Measurements from ENCODE around the gene MYO18A.

The MYO18A gene

DNA sequence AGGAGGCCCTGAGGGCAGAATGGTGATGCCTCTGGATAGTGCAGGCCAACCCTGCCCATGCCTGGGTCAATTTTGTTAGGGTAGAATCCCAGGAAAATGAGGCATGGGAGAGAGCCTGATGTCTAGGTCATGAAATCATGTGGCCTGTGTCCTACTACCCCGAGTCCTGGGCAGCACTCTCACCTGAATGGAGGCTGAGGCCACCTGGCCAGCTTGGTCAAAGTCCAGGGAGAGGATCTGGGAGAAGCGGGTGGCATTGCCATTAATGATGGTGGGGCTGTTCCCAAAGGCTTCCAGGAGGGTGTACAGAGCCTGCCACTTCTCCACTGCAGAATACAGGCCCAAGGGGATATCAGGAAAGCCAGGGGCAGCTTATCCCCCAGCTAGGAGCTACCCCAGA is 59.8 kb downstream of the MYO18A start:
- no peak for DNase-seq

DNA sequence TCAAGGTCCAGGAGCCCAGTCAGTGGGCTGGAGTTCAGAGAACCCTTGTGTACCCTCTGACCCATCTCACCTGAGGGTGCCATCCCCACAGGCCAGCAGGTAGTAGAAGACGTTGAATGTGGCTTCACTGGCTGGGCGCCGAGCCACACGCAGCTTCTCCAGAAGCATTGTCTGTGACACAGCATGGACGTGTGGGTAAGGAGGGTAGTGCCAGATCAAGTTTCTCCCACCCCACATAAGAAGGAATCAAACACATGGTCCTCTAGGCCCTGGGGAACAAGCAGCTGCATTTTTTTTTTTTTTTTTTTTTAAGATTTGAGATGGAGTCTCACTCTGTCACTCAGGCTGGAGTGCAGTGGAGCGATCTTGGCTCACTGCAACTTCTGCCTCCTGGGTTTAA is 60.9 kb downstream of the MYO18A start:
- no peak for DNase-seq

DNA sequence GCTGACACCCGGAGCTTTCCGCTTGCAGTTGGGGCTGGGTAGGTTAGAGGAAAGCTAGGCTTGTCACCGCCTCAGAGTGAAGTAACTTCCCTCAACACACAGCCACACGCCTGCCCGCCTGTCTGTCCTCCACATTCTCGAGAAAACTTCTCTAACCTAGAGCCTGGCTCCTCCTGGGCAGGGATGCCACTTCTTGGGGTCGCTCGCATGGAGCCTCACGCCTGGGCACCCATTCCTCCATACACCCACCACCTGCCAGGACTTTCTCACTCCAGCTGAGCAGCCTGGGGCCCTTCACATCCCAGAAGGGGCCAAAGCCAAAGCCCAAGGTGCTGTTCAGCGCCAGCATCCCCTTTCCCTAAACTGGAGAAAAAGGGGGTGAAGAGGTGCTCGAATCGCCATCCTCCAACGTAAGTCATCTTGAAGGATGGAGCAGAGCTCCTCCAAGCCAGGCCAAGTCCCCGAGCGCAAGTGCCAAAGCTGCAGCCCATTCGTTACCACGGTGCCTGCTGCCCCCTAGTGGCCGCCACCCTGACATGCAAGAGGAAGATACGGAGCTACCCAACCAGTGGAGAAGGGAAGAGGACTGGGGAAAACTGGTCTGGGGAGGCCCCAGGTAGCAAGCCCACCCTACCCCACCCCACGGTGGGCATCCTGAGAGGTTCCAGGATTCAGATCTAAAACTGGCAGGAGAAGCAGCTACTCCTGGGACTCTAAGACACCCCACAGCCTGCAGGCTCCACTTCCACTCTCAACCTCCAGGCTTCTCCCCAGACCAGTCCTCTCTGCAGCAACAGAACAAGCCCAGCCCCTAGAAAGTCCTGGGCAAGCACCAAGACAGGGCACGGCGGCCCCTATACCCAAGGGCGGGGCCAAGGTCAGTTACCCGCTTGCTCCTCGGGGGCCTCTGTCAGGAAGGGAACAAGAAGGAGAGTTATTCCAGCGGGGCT is 63.1 kb downstream of the MYO18A start:
- DNase-seq, result peak; percentile 46 to 73 (median 68)

DNA sequence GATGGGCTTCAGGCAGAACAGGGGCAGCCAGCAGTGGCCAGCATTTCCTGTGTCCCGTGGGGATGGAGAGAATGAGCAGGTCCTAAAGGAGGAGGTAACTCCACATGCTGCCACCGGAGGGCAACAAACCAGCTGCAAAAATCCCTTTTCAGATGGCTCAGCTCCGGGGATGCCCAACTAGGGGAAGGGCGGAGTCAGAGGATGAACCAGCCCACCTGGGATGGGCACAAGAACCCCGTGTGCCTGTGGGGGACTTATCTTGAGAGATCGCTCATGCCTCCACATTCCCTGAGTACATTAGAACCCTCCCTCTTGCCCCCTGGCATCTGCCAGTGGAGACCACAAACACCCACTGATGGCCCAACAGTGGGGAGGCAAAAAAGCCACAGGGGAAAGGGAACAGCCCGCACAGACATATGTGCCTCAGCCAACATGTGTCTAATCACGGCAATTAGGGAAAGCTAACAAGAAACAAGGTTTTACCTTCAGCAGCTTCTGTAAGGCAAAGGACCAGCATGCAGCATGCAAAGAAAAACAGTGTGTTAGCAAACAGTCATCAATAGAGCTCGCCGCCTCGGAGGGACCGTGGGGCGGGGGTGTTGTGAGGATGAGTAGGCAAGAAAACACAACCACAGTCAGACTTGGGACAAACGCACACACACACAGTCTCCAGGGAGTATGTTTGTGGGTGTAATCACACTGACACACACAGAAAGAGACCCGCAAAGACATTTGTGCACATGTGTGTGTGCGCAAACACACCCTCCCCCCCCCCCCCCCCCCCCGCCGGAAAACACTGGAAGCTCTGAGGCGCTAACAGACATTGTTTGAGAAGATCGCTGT is 64.0 kb downstream of the MYO18A start:
- peak in 1 of 4 experiments; percentile 8 for DNase-seq

DNA sequence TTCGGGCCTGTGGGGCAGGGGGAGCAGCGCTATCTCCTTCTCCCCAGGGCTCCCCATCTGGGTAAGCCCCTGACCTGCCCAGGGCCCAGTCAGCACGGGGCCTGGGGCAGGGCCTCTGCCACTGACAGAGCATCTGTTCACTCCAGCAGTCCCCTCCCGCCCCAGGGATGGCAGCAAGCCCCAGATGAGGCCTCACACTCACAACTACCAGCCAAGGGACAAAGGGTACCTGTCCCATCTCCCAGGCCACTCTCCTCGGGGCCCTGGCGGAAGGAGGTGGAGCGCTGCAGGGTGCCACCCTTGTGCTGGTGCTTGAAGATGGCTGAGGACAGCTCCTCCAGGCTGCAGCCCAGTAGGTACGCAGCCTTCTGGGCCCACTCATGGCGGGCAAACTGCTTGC is 64.8 kb downstream of the MYO18A start:
- DNase-seq, result no peak

DNA sequence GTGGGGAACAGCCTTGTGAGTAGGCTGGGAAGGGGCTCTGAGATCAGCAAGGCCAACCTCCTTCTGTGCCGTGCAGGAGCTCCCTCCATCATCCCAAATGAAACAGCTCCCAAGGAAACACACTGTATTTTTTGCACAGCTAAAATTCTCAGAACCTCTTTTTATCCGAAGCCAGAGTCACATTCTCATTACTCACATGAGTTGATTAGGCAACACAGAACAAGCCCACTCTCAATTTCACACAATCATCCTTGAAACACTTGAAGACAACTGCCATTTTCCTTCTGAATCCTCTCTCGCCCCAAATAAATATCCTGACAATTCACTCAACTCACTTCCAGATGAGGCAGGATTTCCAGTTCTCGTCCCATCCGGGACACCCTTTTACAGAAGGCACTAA is 66.1 kb downstream of the MYO18A start:
- DNase-seq, result no peak

DNA sequence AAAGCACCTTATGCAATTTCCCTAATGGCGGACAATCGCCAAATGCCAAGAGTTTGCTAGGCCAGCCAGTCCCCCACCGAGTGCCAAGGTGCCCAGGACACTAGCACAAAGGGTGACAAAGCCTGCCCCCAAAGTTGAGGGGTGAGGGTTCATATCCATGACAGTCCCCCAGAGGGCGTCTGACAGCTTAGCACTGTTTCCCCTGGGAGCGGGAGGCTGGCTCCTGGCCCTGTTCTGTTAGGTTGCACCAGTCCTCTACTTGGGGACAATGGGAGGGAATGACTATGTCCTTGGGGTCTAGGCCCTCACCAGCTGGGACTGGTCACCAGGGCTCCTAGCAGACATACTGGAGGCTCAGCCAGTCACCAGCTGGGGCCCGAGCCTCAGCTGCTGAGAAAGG is 66.9 kb downstream of the MYO18A start:
- DNase-seq, result no peak

DNA sequence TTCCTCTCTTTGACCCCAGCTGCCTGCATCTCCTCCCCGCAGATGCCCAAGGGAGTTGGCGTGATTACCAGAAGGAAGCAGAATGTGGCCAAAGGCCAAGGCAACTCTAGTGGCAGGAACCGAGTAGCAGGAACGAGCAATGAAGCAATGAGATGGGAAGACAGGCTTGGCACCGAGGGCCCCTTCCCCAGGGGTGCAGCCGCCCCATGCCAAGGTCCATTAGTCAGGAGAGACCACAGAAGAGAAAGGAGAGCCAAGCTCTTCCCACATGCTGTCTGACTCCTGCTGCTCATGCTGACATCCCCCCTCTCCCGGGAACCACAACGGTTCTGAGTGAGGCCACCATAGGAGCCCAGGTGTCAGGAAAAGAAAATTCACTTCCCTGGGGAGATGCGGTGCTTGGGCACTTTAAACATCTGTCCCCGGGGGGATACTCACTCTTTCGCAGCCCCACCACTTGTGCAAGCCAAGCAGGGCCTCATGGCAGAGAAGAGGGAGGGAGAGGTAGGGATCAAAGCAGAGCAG is 67.4 kb downstream of the MYO18A start:
- DNase-seq, result no peak

DNA sequence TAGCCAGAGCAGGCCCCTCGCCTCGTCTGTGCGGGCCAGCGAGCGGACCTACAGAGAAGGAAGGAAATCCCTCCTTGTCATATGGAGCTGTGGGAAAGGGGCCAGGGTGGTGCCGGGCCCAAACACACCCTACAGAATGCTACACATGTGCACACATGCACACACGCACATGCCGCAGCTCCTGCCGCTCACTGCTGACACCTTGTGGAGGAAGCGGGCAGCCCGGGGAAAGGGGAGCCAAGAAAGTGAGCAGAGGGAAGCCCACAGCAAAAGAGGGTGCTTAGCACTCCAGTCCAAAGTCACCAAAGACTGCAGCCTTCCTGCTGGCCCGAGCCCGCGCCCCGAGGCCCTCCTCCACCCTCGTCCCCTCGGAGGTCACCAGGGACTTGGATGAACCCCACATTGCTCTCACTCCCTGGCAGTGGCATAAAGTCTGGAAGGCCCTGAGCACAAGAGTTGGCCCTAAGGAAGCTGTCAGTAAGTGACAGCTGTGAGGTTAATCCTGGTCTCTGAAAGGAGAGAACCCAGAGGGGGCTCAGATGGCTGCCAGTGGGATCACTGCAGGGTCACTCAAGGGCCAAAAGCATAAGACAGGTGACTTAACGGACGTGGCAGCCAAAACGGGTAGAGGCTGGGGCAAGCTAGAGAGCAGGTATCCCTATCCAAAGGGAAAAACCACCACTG is 68.2 kb downstream of the MYO18A start:
- DNase-seq, result peak; percentile 48 to 67 (median 55)

DNA sequence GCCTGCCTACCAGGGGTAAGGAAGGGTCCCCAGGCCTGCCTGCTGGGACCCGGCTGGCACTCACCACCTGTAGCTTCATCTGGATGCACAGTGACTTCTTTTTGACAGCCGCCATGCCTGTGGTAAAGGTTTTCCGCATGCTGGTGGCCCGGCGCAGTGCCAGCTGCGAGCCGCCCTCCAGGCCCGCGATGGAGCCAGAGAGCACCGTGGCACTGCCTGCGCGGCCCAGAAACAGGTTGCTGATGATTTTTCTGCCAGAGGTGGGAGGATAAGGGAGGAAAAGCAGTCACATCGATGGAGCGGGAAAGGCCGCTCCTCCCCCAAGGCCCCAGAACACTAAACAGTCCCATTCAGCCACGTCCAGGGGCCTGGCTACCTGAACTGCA is 69.8 kb downstream of the MYO18A start:
- no peak for DNase-seq

DNA sequence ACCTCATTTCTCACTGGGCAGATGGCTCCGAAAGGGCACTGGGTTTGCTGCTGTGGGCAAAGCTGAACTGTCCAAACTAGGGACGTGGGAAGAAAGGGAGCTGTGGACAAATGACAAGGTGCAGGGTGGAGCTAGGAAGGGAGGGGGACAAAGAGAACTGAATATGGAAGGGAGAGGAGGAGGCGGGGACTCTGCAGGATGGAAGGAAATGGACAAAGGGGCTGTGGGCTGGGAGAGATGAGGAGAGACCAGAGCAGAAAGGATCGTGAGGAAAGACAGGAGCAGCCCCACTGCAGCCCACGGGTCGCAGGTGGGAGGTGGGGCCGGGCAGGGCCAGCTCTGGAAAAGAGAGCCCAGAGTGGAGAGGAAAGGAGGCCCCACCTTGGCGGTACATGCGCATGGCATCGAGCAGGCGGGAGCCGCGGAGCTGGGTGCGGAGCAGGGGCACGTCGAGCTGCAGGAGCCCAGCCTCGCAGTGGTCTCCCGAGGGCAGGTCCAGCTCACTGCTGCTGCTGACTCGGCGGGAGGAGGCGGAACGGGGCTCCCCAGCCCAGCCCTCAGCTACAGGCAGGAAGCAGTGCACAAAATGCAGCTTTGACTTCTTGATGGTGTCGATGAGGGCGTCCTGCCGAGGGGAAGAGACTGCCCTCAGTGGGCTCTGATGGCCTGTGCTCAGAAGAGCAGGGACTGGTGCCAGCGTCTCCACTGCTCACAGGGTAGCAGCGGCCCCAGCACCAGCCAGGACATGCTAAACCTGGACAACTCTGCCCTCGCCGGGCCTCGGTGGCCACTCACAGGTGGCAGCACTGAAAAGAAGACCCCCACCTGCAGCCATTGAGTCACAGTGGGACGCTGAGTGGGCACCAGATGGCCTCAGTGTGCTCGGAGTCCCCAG is 70.5 kb downstream of the MYO18A start:
- DNase-seq, result no peak

DNA sequence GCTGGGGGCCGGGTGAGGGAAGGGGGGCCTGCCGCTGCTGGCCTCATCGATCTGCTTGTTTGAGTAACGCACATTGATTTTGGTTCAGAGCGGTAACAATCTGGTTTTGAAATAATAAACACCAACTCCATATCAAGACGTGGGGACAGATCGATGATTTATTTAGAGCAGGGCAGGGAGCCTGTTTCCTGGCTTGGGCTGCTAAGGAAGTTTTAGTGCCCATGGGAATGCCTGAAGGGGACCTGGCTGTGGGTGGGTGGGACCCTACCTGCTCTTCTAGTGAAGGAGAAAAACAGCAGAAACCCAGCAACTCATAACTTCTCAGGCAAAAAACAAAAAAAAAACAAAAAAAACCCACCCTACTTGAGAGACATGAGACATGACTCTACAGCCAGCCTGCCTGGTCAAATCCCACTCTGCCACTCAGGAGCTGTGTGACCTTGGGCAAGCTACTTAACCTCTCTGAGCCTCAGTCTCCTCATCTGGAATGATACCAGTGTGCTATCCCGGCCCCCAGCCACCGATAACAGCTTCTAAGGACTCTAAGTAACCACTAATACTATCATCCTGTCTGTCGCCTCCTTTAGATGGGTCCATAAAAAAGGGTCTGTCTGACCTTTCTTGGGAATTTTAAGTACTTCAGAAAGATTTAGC is 71.2 kb downstream of the MYO18A start:
- no peak for DNase-seq

DNA sequence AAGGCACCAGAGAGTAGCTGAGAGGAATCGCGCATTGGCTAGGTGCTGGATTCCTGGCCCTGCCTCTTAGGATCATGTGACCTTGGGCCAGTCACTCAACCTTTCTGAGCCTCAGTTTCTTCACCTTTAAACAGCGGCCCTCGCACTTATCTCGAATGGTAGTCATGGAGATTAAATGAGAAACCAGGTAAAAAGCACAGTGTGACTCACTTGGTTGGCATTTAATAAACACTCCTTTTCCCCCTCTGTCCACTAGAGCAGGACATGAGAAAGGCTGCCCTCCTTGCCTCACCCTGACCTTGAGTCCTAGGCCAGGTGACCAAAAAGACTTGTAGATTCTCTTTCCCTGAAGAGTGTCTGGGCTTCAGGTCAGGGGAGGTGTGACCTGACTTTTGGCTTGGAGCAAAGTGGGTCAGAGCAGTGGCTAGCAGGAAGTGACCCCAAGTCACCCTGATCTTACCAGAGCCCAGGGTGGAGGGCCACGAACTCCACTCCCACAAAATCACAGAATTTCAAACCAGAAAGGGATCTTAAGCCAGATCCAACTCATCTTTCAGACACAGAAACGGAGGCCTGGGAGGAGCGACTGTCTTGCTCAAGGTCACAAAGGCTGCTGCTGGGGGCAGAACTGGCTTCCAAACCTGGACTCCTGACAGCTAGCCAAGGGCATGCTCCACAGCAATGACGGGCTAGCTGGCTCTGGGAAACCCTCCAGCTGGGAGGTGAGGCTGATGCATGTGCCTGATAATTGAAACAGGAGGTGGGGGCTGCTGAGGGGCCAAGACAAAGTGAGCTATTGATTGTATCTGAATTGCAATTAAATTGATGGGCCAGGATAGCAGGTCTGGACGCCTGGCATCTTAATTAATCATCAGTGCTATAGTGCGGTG is 72.0 kb downstream of the MYO18A start:
- no peak for DNase-seq

DNA sequence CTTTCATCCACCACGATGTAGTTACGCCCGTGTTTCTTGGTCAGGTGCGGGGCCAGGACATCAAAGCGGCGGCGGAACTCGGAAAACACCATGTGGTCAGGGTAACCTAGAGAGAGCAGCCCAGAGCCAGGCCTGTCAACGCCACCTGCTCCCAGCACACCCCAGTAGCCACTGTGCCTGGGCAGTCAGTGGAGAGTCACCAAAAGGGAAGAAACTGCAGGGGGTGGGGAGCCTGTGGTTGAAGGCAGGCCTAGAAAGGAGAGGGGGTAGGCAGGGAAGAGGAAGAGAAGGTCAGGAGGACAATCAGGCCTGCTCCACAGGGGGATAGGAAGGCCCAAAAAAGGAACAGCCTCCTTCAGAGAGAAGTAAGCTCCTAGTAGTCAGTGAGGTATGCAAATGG is 73.1 kb downstream of the MYO18A start:
- DNase-seq, result no peak

DNA sequence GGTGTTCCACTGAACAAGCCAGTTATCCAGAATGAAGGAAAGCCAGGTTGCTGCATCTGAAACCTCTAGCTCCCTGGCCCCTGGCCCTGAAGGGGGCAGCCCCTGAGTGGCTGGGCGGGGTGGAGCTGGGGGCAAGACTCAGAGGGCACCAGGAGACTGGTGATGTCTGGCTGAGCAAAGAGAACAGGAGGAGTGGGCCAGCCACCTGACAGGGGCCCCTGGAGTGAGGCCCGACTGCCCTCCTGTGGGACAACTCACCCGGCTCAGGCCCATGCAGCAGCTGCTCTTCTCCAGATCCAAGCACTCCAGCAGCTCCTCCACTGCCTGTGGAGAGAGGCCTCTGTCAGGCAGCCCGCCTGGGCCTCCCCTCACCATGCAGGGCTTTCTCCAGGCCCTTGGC is 76.9 kb downstream of the MYO18A start:
- DNase-seq, result no peak

DNA sequence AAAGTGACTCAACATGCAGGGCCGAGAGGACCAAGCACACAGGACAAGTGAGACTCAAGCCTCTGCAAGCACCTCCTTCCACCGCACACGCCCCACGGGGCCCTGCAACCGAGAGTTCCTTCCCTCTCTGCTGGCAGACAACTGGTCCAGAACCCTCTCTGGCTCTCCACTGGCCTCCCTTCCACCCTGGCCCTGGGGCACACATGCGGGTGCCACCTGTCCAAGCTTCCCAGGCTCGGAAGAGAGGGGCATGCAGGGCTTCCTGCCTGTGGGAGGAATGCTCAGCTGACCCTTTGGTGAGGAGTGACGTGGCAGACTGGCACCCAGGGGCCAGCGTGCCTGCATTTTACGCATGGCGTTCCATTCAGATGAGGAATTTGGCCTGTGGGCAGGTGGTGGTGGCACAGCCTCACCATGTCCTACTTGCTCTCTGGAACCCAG is 77.4 kb downstream of the MYO18A start:
- no peak for DNase-seq

DNA sequence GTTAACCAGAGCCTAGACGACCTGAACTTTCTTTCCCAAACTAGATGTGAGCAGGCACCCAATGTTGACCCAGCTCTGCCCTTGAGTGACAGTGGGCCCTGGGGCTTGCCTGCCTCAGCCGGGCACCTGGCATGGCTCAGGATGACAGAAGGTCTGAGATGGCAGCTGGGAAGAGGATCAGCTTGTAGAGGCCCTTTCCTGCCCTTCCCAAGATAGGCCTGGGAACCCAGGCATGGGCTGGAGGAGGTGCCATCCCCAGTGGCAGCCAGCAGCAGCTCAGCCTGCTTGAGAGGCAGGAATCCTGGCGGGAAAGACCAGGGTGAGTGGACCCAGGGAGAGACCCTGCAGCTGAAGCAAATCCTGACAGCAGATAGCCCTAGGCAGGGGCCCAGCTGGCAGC is 78.2 kb downstream of the MYO18A start:
- DNase-seq, result no peak

DNA sequence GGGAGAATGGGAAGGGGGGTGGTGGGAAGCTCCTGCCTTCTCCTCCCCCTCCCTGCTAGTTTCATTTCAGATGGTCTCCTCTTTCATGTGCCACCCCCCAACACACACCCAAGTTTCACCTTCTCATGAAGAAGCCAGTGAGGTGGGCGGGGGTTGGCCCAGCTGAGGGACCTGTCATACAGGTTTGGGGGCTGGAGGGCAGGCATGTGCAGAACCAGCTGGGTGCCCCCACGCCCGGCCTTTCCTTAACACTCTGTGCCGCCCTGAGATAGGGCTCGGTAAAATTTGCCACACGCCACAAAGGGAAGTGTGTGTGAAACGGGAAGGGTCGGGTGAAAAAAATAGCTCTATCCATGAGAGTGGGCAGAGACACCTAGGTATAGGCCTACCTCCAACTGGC is 79.9 kb downstream of the MYO18A start:
- DNase-seq, result no peak

DNA sequence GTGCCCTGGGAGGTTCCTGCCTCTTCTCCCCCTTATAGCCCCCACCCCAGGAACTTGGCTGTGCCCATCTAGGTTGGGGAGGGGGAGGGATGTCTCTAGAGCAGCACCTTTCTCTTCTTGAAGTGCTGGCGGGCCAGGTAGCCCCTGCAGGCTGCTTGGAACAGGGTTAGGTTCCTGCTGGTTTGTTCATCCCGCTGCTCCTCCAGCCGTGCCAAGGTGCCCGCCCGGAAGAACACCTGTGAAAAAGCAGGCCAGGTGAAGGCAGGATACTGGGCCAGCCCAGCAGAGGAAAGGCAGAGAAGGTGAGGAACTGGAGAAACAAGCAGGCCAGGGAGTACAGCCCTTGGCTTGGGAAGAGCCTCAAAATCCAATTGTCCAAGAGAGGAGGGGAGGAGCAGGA is 80.7 kb downstream of the MYO18A start:
- DNase-seq, result no peak

DNA sequence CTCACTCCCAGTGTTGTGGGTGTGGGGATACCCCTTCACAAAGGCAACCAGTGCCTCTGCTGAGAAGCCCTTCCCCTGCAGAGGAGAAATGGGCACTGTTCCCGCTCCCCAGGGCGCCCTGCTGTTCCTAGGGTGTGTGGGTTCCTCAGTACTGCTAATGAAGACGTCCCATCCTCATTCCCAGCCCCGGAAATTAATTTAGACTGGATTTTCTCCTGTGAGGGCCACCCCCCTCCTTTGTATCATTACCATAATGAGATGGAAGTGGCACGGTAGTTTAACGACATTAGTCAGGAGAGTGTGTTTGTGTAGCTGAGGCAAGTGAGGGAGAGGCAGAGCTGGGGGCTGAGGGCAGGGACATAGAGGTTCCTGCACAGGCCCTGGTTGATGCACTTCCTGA is 84.1 kb downstream of the MYO18A start:
- DNase-seq, result no peak

Measured in activated naive CD4-positive, alpha-beta T cell (primary cell).